HTR-8/SVneo (cell line): Measurements from ENCODE around the gene RPL34.
"Not testable (repeated sequence)": the region's sequence is repeated elsewhere in the genome, so short reads cannot be mapped to it uniquely, and the experiment has no call there.

Experiments used
- DNase-seq: peaks from one replicate; pipeline ENCODE4 v3.0.0; 2011; ENCODE audit warnings: low spot score, mixed read lengths; ENCODE audit not compliant: insufficient read length
- FAIRE-seq: peaks from 2 replicates; lab custom pipeline; 2011; peaks lifted over from hg19 to GRCh38; lab: Jason Lieb, UNC

The RPL34 gene

GRCh38 chr4:108620101-108620932 lies at the start of gene RPL34:
Gene RPL34, plus strand, starts transcription at chr4:108620576. Its CDS starts 1,384 bp downstream, at chr4:108621960.
- DNase-seq = peak; percentile 72
- peak; percentile 20 for FAIRE-seq

- DNase-seq (no peak), FAIRE-seq (no peak)
These were observed 49.3 kb upstream of the RPL34 start for GRCh38 chr4:108570993-108571569.

- no peak for FAIRE-seq
- DNase-seq = no peak
These were observed 46.0 kb upstream of the RPL34 start for GRCh38 chr4:108574402-108574801.

- DNase-seq = no peak
- FAIRE-seq = no peak
These were observed 39.3 kb upstream of the RPL34 start for GRCh38 chr4:108581083-108581482.

GRCh38 chr4:108586778-108587177 lies 33.6 kb upstream of the RPL34 start:
- no peak for FAIRE-seq

GRCh38 chr4:108588878-108589277 lies 31.5 kb upstream of the RPL34 start:
- DNase-seq (no peak), FAIRE-seq (no peak)

More at GRCh38 chr4:108586778-108587177, 33.6 kb upstream of the RPL34 start:
- DNase-seq = no peak

- DNase-seq = no peak
- no peak for FAIRE-seq
These were observed 30.4 kb upstream of the RPL34 start for GRCh38 chr4:108589961-108590360.

- no peak for DNase-seq
- FAIRE-seq = no peak
These were observed 29.6 kb upstream of the RPL34 start for GRCh38 chr4:108590776-108591175.

- no peak for DNase-seq
- FAIRE-seq = no peak
These were observed 27.7 kb upstream of the RPL34 start for GRCh38 chr4:108592674-108592986.

GRCh38 chr4:108594296-108594695 lies 26.1 kb upstream of the RPL34 start:
- not testable (repeated sequence) for DNase-seq, FAIRE-seq

- FAIRE-seq (no peak), DNase-seq (no peak)
These were observed 24.0 kb upstream of the RPL34 start for GRCh38 chr4:108596344-108596743.

GRCh38 chr4:108601106-108601505 lies 19.3 kb upstream of the RPL34 start:
- FAIRE-seq = no peak
- DNase-seq = no peak

- no peak for FAIRE-seq
These were observed 18.8 kb upstream of the RPL34 start for GRCh38 chr4:108601532-108601931.

GRCh38 chr4:108602163-108602562 lies 18.2 kb upstream of the RPL34 start:
- FAIRE-seq = no peak
- no peak for DNase-seq

More at GRCh38 chr4:108601532-108601931, 18.8 kb upstream of the RPL34 start:
- no peak for DNase-seq

GRCh38 chr4:108607079-108607815 lies 13.1 kb upstream of the RPL34 start:
- FAIRE-seq = no peak
- DNase-seq = no peak

- DNase-seq (no peak), FAIRE-seq (no peak)
These were observed 9.0 kb upstream of the RPL34 start for GRCh38 chr4:108611365-108611764.

GRCh38 chr4:108612365-108612764 lies 8.0 kb upstream of the RPL34 start:
- FAIRE-seq (no peak), DNase-seq (no peak)

GRCh38 chr4:108619372-108620100 lies 840 bp upstream of the RPL34 start:
- FAIRE-seq (no peak), DNase-seq (no peak)

GRCh38 chr4:108620933-108621905 lies 843 bp downstream of the RPL34 start:
- no peak for FAIRE-seq
- DNase-seq = no peak
